IMR-90 (cell line): ENCODE measurements around the gene KLC3.

Source experiments
- BHLHE40 ChIP-seq: fragments of 150-350 bp; IDR thresholded peaks from 2 replicates; pipeline ENCODE4 v1.6.1; 2016; ENCODE audit warnings: mild to moderate bottlenecking, low read depth, low read length
- CTCF ChIP-seq: conservative IDR thresholded peaks from 2 replicates; pipeline ENCODE4 v1.5.1; 2012; ENCODE audit warnings: mild to moderate bottlenecking, low read depth, low read length, improper control_type of control experiment
- MAFK ChIP-seq: IDR thresholded peaks from 2 replicates; pipeline ENCODE4 v1.6.1; 2012; ENCODE audit warnings: low read depth, low read length, improper control_type of control experiment
- MXI1 ChIP-seq: IDR thresholded peaks from 2 replicates; pipeline ENCODE4 v1.6.1; 2012; ENCODE audit warnings: low read depth, mild to moderate bottlenecking, low read length, moderate library complexity, borderline replicate concordance
- NFE2L2 ChIP-seq: fragments of 150-350 bp; IDR thresholded peaks from 2 replicates; pipeline ENCODE4 v1.6.1; 2016; ENCODE audit warnings: low read depth, mild to moderate bottlenecking, low read length
- POLR2A ChIP-seq: IDR thresholded peaks from 2 replicates; pipeline ENCODE4 v1.6.1; 2012; ENCODE audit warnings: mild to moderate bottlenecking, low read depth, low read length
- RFX5 ChIP-seq: IDR thresholded peaks from 2 replicates; pipeline ENCODE4 v1.8.0; 2012; ENCODE audit warnings: low read depth, mild to moderate bottlenecking, low read length, moderate library complexity
- TF ChIP-seq, protein P1 (sequence below): fragments of 150-350 bp; IDR thresholded peaks from 2 replicates; pipeline ENCODE4 v1.6.1; 2017; ENCODE audit warnings: mild to moderate bottlenecking, antibody characterized with exemption, low read length, low read depth

DNA sequence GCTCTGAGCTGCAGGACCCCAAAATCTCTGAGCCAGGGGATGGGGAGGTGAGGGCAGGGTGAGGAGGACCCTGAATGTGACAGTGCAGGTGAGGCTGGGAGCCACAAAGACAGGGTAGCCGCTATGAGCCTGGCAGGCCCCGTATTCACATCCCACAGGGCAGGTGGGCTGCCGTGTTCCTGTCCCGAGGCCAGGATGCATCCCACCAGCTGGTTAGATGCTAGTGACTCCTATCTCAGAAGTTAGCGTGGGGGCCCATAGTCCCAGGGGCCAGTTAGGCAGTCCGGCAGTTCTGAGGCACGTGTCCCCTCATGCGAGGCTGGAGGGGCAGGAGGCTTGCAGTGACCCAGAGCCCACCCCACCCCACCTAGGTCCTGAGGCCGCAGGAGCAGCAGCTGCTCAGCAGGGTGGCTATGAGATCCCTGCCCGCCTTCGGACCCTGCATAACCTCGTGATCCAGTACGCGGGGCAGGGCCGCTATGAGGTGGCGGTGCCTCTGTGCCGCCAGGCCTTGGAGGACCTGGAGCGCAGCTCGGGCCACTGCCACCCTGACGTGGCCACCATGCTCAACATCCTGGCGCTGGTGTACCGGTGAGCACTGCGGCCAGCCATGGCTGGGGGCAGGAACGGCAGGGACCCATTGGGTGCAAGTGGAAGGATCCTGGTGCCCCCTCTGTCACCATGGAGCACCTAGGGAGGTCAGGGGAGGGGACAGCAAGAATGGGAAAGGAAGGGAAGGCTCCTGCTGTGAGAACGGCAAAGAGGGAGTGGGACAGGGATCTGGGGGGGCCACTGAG lies 7.2 kb downstream of the KLC3 start:
- no peak for TF ChIP-seq CTCF
- no peak for TF ChIP-seq NFE2L2
- TF ChIP-seq POLR2A = no peak
- no peak for TF ChIP-seq MAFK
- TF ChIP-seq RFX5 = no peak
- TF ChIP-seq, protein P1, sequence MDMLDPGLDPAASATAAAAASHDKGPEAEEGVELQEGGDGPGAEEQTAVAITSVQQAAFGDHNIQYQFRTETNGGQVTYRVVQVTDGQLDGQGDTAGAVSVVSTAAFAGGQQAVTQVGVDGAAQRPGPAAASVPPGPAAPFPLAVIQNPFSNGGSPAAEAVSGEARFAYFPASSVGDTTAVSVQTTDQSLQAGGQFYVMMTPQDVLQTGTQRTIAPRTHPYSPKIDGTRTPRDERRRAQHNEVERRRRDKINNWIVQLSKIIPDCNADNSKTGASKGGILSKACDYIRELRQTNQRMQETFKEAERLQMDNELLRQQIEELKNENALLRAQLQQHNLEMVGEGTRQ = no peak
- no peak for TF ChIP-seq BHLHE40
- no peak for TF ChIP-seq MXI1
